ENCODE results near the gene PPP1R12B.

The PPP1R12B gene

GRCh38 chr1:202348509-202349205 is at the start of gene PPP1R12B (continued):
- peak; percentile 63; the same call in 1 of the 2 replicates for TF ChIP-seq PRDM10 (tag by site-specific recombination; IDR thresholded peaks at IDR 0.05)
- no peak for TF ChIP-seq ZNF513 (tag by site-specific recombination; IDR thresholded peaks at IDR 0.05)
- TF ChIP-seq TCF7L2 (IDR thresholded peaks at IDR 0.05; ENCODE audit: borderline replicate concordance, low read depth, low read length) = peak; percentile 92
- no peak for TF ChIP-seq ZNF416 (tag by site-specific recombination; IDR thresholded peaks at IDR 0.05)
- peak; percentile 60 for TF ChIP-seq ZBTB20 (tag by site-specific recombination; IDR thresholded peaks at IDR 0.05)
- TF ChIP-seq ZNF324 (tag by site-specific recombination; IDR thresholded peaks at IDR 0.05) = no peak
- no peak for TF ChIP-seq EGR2 (tag by site-specific recombination; IDR thresholded peaks at IDR 0.05; ENCODE audit: low read depth)
- TF ChIP-seq ZNF48 (tag by site-specific recombination; IDR thresholded peaks at IDR 0.05) = no peak
- TF ChIP-seq ZNF639 (tag by site-specific recombination; IDR thresholded peaks at IDR 0.05) = no peak
- TF ChIP-seq, protein P1, sequence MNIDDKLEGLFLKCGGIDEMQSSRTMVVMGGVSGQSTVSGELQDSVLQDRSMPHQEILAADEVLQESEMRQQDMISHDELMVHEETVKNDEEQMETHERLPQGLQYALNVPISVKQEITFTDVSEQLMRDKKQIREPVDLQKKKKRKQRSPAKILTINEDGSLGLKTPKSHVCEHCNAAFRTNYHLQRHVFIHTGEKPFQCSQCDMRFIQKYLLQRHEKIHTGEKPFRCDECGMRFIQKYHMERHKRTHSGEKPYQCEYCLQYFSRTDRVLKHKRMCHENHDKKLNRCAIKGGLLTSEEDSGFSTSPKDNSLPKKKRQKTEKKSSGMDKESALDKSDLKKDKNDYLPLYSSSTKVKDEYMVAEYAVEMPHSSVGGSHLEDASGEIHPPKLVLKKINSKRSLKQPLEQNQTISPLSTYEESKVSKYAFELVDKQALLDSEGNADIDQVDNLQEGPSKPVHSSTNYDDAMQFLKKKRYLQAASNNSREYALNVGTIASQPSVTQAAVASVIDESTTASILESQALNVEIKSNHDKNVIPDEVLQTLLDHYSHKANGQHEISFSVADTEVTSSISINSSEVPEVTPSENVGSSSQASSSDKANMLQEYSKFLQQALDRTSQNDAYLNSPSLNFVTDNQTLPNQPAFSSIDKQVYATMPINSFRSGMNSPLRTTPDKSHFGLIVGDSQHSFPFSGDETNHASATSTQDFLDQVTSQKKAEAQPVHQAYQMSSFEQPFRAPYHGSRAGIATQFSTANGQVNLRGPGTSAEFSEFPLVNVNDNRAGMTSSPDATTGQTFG (tag by site-specific recombination; IDR thresholded peaks at IDR 0.05; ENCODE audit: borderline replicate concordance) = no peak
- TF ChIP-seq ZNF777 (tag by site-specific recombination; IDR thresholded peaks at IDR 0.05; ENCODE audit: borderline replicate concordance) = no peak
- TF ChIP-seq MZF1 (tag by site-specific recombination; IDR thresholded peaks at IDR 0.05; ENCODE audit: borderline replicate concordance) = no peak
- no peak for TF ChIP-seq ZNF433 (tag by site-specific recombination; IDR thresholded peaks at IDR 0.05; ENCODE audit: low read depth)
- TF ChIP-seq, protein P2, sequence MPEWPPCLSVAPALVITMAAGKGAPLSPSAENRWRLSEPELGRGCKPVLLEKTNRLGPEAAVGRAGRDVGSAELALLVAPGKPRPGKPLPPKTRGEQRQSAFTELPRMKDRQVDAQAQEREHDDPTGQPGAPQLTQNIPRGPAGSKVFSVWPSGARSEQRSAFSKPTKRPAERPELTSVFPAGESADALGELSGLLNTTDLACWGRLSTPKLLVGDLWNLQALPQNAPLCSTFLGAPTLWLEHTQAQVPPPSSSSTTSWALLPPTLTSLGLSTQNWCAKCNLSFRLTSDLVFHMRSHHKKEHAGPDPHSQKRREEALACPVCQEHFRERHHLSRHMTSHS (tag by site-specific recombination; IDR thresholded peaks at IDR 0.05) = no peak
- TF ChIP-seq ZNF561 (tag by site-specific recombination; IDR thresholded peaks at IDR 0.05; ENCODE audit: borderline replicate concordance) = no peak; the same call in 1 of the 2 replicates
- no peak for TF ChIP-seq ZNF670 (tag by site-specific recombination; IDR thresholded peaks at IDR 0.05; ENCODE audit: low read depth)
- no peak for TF ChIP-seq ZNF510 (tag by site-specific recombination; IDR thresholded peaks at IDR 0.05; ENCODE audit: insufficient replicate concordance)
- peak; percentile 23; the same call in 1 of the 2 replicates for TF ChIP-seq ZNF449 (tag by site-specific recombination; IDR thresholded peaks at IDR 0.05)
- TF ChIP-seq ZNF785 (tag by site-specific recombination; IDR thresholded peaks at IDR 0.05) = no peak
- TF ChIP-seq REPIN1 (tag by site-specific recombination; IDR thresholded peaks at IDR 0.05; ENCODE audit: low read depth) = no peak
- TF ChIP-seq ZNF37A (tag by site-specific recombination; IDR thresholded peaks at IDR 0.05) = no peak
- TF ChIP-seq ZNF626 (tag by site-specific recombination; IDR thresholded peaks at IDR 0.05) = no peak
- TF ChIP-seq SCRT2 (tag by site-specific recombination; IDR thresholded peaks at IDR 0.05) = no peak; the same call in 1 of the 2 replicates
- TF ChIP-seq HOXD13 (CRISPR knock-in tag; IDR thresholded peaks at IDR 0.05; ENCODE audit: borderline replicate concordance) = no peak
- no peak for TF ChIP-seq ZNF555 (tag by site-specific recombination; conservative IDR thresholded peaks at IDR 0.05)
- no peak for TF ChIP-seq MYNN (tag by site-specific recombination; IDR thresholded peaks at IDR 0.05; ENCODE audit: borderline replicate concordance)
- TF ChIP-seq KLF1 (tag by site-specific recombination; IDR thresholded peaks at IDR 0.05) = peak; percentile 58; the same call in 1 of the 2 replicates
- TF ChIP-seq ZNF664 (tag by site-specific recombination; IDR thresholded peaks at IDR 0.05) = no peak
- no peak; the same call in none of the 2 replicates for TF ChIP-seq SP7 (tag by site-specific recombination; IDR thresholded peaks at IDR 0.05)
